ENCODE measurements around the gene CLDN14.

- TF ChIP-seq EZH2 (IDR thresholded peaks at IDR 0.05; ENCODE audit: low read length, unreplicated experiment) (no peak), CTCF (conservative IDR thresholded peaks at IDR 0.05; ENCODE audit: low read depth, low read length) (no peak), EZH2phosphoT487 (IDR thresholded peaks at IDR 0.05; ENCODE audit: borderline replicate concordance, low read length) (no peak)
Measured at GRCh38 chr21:36450511-36450910, 29.4 kb downstream of the CLDN14 start.
